GM19240 (cell line): ENCODE measurements around the gene ARF6.
"Not testable (repeated sequence)": the region's sequence is repeated elsewhere in the genome, so short reads cannot be mapped to it uniquely, and the experiment has no call there.

Source experiments
- DNase-seq: peaks from one replicate; pipeline ENCODE4 v3.0.0; 2011; ENCODE audit warnings: low spot score; ENCODE audit not compliant: insufficient read length

The ARF6 gene

DNA sequence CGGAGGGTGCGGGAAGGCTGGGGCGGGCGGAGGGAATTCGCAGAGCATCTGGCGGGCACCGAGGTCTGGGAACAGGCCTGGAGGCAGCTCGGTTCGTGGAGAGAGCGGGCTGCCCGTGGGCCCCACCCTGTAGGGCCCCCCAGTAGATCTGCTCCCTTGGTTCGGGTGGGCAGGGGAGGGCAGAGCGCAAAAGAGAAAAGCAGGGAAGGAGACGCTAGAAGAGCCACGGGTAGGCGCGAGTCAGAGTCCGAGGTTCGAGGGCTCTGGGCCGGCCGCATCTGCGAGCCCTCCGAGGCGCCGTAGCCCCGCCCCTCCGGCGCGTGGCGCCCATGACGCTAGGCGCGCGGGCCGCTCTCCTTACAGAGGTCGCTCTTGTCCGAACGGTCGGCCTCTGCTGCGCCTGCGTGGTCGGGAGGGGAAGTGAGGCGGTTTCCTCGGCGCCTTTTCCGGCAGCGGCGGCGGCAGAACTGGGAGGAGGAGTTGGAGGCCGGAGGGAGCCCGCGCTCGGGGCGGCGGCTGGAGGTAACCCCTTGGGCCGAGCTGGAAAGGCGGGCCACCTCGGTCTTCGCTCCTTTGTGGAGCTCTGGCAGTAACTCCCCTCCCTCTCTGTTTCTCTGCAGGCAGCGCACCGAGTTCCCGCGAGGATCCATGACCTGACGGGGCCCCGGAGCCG is at the start of gene ARF6:
TSS of gene ARF6 (plus strand) at position 447 of the 673 bp plus-strand sequence. CDS start 655 bp downstream, outside the sequence.
- peak; percentile 90 for DNase-seq

DNA sequence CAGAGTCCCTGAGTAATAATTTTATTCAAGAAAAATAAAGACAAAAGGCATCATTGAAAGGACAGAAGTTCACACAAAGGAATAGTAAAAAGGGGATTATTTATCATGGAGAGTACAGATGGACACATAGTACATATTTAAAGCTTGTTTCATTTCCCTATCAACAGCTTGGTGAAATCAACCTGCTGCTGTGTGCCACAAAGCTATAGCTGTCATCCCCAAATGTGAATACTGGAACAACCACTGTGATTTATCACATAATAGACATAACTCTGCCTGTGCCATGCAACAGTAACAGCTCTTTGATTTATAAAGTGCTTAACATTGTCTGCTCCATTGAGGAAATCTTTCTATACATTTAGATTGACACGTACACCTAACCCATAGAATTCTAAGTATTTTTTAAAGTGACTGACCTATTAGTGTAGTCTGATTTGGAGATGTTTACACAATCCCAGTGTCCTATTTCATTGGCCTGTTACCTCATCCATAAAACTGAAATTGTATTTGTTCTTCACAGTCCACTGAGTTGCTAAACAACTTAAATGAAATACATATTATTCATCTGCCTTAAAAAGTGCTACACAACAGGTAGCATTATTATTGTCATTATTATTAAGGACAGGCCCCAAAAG is 43.6 kb upstream of the ARF6 start:
- no peak for DNase-seq

DNA sequence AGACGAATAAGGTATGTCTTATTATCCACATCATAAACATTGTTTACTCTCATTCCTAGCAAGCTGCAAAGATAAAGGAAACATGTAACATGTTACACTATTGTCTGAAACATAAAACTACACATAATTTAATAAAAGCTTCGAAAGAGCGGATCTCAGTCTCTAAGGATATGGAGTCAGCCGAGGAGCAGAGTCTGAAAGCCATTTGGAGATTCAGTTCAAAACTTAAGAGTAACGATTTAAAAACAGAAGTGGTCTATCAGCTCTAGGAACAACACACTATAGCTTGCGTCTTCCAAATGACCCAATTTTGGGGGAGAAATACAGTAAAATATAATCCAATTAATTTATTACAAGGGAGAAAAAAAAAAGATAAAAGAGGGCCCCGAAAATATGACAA is 41.1 kb upstream of the ARF6 start:
- no peak for DNase-seq

DNA sequence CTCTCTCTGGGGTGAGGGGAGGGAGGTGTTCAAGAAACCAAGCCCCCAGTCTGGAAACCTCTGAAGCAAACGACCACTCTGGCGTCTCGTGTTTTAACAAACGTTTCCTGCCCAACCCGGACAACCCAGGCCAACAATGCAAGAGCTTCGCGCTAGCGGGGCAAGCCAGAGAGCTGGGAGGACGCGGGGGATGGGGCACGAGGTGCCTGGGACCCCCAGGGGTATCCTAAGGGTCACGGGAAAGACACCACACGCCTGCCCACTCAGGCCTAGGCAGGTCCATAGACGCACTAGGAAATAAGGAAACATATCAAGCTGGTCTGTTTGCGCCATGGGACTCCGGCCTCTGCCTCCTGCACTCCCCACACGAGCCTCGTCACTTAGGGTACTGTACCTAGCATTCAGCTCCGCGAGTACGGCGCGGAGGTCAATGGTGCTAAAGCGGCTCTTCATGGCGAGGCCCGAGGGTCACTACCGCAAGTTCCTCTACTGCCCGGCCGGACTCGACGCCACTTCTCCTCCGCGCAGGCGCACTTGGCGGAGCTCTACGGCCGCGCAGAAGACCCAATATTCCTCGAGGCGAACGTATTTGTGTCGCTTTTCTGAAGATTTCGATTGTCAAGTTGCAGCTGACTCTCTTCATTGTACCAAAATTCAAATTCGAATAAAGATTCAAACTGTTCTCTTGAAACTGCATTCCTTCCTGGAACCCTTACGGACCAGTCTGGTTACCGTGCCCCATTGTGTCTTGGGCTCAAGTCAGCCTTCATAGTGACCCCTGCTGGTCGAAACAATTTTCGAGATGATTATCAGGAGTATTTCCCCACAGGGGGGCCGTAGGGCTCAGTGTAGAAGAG is 40.4 kb upstream of the ARF6 start, which contains the start of gene NEMF:
TSS of gene NEMF (minus strand) at position 488 of the 857 bp plus-strand sequence. CDS start at position 453, 35 bp downstream.
- DNase-seq = no peak

DNA sequence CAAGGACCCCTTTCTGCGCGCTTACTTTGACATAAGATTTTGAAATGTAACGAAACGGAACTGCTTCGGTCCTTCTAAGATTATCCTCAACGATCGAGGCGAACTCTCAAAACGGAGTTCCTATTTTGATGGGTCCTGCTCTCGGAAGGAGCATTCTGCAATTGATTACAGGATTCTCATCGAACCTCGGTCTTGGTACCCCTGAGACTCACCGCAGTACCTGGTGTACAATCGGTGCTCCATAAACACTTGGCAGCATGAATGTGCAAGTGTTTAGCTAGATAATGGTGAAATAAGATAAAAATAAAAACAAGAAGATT is 39.8 kb upstream of the ARF6 start:
- DNase-seq = no peak

DNA sequence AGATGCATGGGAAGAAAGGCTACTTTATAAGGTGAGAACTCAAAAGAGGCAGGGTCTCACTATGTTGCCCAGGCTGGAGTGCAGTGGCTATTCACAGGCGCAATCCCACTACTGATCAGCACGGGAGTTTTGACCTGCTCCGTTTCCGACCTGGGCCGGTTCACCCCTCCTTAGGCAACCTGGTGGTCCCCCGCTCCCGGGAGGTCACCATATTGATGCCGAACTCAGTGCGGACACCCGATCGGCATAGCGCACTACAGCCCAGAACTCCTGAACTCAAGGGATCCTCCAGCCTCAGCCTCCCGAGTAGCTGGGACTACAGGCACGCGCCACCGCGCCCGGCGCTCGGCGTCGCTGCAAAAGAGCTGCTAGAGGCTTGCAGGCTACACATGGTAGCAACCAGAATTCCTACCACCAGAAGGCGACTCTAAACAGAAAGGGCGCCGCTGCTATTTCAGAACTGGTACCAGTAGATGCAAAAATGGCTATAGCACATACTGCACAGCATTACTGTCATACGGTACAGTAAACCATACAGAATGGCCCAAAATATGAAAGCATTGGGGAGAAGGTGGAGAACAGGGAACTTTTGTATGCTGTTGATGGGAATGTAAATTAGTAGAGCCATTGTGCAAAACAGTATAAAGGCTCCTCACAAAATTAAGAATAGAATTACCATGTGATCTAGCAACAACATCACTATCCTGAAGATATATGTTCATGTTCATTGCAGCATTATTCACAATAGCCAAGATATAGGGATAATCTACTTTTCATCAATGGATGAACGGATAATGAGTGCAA is 39.1 kb upstream of the ARF6 start:
- DNase-seq = no peak

DNA sequence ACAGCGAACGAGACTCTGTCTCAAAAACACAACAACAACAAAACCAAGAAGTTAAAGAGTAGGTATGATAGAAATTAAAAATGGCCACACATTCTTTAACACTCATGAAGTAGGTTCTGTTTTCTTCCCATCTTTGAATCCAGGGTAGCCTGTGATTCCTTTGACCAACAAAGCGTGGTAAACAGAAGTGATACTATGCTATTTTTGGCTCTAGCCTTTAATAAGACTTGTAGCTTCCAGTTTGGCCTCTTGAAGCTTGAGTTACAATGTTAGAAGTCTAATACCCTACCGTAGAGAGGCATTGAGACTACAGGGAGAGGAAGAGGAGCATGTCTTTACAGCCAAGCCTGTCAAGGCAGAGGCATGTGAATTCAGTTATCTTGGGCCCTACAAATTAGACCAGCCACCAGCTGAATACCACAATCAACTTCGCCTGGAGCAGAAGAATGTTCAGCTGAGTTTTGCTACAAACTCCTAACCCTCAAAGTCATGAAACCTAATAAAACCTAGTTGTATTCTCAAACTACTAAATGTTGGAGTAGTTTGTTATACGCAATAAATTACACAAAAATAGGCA is 35.4 kb upstream of the ARF6 start:
- DNase-seq = no peak

DNA sequence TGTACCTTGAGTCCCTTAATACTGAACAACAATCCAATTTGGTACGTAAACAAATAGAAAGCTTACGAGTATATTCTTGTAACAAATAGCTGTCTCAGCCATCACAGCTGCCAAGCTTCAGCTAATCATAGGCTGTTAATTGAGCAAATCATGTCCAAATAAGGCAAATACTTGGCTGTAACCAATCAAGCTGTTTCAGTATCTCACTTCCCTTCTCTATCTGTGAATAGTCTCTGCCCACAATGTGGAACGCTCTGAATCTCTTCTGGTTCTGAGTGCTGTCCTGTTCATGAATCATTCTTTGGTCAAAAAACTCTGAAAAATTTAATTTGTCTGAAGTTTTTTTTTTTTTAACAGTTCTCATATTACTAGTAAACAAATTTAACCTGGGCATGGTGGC is 34.5 kb upstream of the ARF6 start:
- DNase-seq = no peak

DNA sequence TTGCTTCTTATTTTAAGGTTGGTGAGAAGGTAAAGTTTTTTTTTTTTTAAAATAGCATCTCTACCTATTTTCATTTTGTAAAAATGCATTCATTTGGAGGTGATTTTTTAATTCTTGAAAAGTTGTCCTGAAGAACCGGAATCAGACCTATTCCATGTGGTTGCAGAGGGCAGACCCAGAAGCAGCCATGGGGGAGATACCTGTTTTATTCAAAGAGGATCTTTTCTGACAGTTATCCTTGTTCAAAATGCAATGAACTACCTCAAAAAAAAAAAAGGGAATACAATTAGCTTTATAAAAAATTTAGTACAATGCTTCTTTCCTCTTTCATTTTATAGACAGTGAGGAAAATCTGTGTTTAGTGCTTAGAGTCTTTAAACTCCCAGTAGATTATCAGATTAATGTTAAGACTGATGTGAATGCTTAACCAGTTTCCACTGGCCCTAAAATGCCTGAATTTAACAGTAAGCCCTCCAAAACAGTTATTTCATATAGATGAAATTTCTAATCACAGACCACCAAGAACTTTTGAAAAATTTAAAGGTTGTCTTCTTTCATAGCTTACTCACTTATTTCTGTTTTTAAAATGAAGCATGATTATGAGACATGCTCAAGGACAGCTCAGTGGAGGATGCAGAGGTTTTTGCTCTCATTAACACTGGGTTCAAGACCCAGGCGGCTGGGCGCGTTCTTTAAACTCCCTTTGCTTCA is 31.7 kb upstream of the ARF6 start:
- no peak for DNase-seq

DNA sequence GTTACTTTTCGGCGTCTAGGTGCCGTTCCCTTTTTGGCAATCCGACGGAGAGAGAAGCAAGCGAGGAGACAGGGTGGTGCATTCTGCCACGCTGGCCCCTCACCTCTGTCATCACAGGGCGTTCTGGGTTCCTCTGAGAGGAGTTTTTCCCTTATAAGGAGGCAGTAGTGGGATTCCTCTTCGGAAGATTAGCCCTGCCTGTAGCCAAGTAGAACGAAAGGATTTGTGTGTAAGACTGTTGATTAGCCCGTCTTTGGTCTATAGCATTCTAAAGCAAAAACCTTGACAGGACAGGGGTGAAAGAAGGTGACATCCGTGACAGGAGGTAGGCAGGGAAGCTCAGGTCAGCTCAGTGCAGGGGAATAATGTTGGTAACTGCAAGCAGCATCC is 31.2 kb upstream of the ARF6 start:
- no peak for DNase-seq

DNA sequence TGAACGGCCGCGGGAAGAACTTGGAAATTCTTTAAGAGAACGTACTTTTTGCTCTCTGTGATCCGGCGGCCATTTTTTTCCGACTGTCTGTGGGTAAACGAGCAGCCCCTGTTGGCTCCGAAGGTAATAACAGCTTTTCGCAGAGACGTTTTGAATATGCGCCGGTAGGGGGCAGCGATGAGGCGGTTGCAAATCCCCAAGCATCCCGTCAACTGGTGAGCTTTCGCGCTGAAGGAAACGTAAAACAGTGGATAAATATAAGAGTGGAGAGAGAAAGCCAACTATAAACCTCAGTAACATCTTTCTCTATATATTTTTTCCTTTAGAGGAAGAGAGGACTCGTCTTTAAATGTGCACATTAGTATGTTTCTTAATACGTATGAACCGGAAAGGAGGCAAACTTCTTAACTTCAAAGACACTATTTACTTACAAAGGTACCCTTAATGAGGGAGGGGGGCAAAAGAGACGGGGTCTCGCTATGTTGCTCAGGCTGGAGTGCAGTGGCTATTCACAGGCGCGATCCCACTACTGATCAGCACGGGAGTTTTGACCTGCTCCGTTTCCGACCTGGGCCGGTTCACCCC is 30.7 kb upstream of the ARF6 start:
- no peak for DNase-seq

DNA sequence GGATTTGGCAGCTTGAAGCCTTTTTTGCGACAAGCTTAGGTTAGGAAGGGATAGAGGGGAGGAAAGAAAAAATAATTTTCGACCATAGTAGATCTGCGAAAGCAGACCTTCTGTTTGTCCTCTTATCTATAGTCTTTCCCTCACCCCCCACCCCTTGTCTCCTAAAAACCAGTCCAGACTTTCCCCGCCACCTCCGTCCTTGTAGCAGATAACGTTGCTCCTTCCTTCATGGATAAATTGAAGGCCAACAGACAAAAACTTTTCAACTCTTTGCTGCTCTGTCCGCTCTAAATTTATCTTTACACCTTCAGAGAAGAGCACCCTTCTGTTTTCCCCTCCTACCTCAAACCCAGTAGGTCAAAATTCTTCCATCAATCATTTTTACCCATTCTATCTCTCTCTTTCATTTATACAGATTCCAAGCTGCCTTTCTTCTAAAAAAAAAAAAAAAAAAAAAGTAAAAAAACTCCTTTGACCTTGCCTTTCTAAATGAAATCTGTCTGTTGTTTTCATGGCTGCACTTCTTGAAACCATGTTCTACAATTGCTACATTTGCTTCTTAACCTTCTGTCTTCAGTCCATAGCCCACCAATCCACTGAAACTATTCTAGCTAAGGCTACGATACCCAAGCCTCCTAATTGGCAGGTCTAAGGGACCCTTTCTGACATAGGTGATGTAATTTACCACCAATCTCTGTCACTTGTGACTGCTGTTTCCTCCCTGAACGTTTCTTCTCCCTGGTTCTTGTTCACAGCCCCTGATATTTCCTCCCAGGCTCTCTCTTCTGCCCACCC is 29.2 kb upstream of the ARF6 start:
- DNase-seq = no peak

DNA sequence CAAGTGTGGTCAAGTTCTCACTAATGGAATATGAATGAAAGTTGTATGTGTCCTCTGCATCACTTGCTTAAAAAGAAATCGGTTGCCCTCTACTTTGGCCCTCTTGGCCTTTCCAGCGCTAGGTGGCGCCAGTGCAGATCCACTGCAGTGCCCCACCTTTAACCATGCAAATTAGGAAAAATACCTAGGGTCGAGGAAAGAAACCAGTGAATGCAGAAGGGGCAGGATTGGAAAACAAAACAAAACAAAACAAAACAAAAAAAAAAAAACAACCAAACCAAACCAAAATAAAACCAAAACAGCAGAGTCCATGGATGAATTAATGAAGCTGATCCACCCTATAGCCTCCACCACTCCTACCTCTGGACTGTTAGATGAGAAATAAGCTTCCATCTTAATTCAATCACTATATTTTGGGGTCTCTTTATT is 27.4 kb upstream of the ARF6 start:
- DNase-seq = no peak

DNA sequence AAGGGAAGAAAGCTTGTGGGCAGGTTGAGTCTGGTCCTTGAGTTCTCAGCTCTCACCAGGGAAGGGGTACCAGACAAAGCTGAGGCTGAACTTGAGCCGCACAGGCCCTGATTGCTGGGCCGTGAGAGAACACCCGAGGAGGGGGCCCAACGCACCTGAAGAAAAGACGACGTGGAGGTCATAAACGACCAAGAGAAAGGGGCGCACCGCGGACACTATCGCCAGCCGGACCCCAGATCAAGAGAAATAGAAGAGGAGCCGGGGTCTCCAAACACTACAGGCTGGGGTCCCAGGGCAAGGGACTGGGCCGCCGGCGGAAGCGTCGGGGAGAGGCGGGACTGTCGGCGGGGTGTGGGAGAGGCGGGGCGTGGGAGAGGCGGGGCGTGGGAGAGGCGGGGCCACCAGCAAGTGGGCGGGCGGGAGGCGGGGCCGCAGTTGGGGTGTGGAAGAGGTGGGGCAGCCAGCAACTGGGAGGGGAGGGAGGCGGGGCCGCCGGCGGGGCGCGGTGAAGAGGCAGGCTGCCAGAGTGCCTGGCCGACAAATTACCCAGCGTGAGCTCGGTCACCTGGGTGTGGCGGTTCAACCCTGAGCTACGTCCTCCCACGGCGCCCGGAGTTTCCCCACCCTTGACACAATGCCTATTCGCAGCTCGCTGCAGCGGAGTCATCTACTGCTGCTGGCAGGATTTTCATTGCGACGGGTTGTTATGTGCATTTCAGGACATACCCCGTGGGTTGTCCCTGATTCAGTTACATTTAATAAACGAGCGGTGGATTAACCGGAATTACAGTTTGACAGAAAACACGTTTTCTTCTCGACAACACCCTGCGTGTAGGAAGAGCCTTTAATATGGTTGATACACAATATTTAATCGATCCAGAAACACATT is 24.8 kb upstream of the ARF6 start:
- peak; percentile 72 for DNase-seq

DNA sequence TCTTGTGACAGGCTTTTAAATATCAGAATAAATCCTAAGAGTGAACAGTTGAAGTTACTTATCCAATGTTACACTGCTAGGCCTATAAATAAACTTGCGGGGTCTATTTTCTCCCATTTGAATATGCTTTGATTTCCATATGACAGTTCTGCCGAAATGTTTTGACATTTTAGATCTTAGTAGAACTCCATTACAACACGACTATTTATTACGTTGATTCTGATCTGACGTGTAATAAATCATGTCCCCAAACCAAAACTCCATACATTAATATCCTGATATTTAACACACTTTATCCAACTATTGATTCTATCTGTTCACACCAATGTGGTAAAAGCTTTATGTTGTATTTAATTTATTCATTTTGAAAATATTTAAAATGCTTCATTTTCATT is 24.2 kb upstream of the ARF6 start:
- no peak for DNase-seq

DNA sequence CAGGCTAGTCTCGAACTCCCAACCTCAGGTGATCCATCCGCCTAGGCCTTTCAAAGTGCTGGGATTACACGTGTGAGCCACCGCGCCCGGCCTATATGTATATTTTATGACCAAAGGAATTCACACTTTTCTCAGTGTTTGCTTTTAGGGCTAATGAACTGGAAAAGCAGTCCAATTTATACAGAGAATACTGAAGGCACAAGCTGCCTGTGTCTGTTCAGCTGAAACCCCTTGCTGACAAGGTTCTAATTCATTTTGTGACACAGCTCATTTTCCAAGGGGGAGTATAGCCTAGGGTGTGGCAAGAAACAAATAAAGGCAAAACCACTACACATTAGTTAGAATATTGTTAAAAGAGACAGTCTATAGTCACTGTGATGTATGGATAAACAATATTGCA is 22.0 kb upstream of the ARF6 start:
- no peak for DNase-seq

DNA sequence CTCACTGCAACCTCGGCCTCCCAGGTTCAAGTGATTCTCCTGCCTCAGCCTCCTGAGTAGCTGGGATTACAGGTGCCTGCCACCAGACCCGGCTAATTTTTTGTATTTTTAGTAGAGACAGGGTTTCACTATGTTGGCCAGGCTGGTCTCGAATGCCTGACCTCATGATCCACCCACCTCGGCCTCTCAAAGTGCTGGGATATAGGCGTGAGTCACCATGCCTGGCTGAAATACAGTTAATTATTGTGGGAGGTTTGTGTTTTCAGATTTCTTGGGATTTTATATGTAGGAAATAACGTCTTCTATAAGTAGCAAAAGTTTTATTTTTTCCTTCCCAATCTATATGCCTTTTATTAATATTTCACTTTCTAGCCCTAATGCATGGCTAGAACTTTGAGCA is 19.3 kb upstream of the ARF6 start:
- DNase-seq = not testable (repeated sequence)

DNA sequence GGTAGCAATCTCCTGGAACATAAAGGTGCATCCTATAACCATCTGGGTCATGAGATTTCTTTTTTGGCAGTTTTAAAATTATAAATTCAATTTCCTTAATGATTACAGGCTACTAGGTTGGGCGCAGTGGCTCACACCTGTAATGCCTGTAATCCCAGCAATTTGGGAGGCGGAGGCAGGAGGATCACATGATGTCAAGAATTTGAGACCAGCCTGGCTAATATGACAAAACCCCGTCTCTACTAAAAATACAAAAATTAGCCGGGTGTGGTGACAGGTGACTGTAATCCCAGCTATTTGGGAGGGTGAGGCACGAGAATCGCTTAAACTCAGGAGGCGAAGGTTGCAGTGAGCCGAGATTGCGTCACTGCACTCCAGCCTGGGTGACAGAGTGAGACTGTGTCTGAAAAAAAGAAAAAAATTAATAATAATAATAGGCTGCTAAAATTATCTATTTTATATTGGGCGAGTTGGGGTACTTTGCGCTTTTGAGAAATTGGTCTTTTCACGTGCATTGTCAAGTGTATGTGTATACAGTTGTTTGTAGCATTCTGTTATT is 17.2 kb upstream of the ARF6 start:
- no peak for DNase-seq
